HG02840 (cell line): ENCODE data around the gene SNTG2.

Experiments
- ATAC-seq: cut with Tn5 transposase; IDR thresholded peaks from one replicate; pipeline ENCODE4 v1.9.1; 2021; ENCODE audit warnings: mild to moderate bottlenecking, moderate library complexity, moderate number of reproducible peaks; ENCODE audit not compliant: unreplicated experiment, low FRiP score

The SNTG2 gene

DNA sequence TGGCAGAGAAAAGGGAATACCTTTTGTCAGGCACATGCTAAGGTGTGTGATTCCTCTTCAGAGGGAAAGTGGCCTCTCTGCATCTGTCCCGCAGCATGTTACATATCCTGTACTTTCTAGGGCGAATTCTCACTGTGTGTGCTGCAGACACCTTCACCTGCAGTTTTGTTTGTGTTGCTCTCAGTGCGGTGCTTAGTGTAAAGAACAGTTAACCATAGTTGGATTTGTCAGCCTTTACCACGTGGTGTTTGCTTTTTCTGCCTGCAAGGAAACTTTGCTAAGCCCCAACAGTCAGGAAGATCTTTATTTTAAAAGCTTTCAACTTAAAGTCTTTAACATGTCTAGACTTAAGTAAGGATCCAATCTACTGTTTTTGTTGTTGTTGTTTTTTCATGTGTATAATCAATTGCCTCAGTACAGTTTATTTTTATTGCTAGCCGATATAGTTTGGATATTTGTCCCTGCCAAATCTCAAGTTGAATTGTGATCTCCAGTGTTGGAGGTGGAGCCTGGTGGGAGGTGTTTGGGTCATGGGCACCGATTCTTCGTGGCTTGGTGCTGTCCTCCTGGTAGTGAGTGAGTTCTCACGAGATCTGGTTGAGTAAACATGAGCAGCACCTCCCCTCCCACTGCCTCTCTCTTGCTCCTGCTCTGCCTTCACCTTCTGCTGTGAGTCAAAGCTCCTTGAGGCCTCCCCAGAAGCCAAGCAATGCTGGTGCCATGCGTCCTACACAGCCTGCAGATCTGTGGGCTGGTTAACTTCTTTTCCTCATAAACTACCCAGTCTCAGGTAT, 90.6 kb downstream of the SNTG2 start:
- ATAC-seq, result no peak

DNA sequence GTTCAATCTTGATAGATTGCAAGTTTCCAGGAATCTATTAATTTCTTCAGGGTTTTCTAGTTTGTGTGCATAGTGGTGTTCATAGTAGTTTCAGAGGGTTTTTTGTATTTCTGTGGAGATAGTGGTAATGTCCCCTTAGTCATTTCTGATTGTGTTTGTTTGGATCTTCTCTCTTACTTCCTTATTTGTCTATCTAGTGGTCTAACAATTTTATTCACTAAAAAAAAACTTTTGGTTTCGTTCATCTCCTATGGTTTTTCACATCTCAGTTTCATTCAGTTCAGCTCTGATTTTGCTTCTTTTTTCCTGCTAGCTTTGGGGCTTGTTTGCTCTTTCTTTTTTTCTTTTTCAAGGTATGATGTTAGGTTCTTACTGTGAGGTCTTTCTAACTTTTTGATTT, 94.5 kb downstream of the SNTG2 start:
- no peak for ATAC-seq

DNA sequence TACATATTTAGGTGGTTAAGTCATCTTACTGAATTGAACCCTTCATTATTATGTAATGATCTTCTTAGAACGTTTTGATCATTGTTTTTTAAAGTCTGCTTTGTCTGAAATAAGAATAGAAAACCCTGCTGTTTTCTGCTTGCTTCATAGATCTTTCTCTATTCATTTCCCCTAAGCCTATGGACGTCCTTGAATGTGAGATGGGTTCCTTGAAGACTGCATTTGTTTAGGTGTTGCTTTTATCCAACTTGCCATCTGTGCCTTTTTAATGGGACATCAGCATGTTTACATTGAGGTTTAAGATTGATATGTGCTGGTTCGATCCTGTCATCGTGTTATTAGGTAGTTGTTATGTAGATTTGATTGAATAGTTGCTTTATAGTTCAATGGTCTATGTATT, 95.4 kb downstream of the SNTG2 start:
- no peak for ATAC-seq

- ATAC-seq, result no peak
Measured at GRCh38 chr2:1047485-1047884, 96.8 kb downstream of the SNTG2 start.

DNA sequence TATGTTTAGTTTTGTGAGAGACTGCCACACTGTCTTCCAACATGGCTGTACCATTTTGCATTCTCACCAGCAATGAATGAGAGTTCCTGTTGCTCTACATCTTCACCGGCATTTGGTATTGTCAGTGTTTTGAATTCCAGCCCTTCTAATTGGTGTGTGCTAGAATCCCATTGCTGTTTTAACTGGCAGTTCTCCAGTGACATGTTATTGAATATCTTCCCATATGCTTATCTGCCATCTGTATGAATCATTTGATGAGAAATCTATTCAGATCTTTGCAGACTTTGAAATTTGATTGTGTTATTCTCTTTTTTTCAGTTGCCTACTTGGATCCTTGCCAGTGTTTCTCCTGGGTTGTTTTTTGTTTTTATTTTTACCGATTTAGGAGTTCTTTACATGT, 99.0 kb downstream of the SNTG2 start:
- ATAC-seq, result no peak

DNA sequence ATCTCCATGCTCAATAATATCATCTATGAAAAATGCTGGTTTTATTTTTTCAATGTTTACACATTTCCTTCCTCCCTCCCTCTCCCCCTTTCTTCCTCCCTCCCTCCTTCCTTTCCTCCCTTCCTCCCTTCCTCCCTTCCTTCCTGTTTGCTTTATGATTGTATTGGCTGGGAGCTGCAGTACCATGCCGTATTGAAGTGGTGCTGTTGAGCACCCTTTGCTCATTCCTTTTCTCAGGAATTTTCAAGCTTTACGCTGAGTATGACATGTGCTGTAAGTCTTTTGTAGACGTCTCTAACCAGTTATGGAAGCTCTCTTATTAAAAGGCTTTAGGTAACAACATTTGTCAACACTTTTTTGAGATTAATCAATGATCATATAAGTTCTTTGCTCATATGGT, 100.4 kb downstream of the SNTG2 start:
- ATAC-seq, result no peak

- ATAC-seq, result no peak
Measured at GRCh38 chr2:1052771-1053191, 102.1 kb downstream of the SNTG2 start.

DNA sequence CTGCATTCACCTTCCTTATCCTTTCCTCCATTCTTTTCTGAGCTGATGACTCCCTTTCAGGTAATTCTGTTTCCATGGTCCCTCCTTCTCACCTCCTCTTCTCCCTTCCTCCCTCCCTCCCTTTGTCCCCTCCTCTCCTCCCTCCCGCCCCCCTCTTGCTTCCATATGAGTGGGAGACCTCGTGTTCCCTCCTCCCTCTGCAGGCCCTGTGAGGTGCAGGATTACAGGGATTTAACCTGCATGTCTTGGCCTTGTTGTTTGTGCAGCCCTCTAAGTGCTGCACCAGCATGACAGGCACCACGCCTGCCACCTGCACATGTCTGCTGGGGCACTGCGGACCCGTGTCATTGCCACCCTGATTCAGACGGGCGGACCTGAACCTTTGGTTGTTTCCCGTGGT, 103.1 kb downstream of the SNTG2 start:
- no peak for ATAC-seq

- ATAC-seq, result no peak
Measured at GRCh38 chr2:1054399-1054798, 103.8 kb downstream of the SNTG2 start.

DNA sequence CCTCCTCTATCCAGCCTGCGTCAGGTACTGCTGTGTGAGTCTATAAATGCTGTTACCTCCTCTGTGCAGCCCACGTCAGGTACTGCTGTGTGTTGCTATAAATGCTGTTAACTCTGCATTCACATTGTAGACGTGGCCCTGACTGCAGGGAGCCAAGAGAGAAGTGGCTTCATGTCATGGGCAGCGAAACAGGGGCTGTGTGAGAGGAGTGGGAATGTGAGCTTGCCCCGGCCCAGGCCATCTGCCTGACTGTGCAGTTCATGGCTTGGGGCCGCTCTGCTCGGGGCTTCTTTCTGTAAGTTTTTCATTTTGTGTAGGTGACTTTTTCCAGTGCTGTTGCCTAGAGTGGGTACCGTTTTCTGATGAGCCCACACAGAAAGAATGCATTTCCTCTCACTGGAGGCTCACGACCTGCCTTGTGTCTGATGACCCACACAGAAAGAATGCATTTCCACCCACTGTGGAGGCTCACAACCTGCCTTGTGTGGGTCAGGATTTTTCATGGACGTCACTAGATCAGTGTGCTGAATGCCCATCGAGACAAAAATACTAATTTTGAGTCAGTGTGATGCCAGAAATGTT, 104.5 kb downstream of the SNTG2 start:
- ATAC-seq, result no peak

DNA sequence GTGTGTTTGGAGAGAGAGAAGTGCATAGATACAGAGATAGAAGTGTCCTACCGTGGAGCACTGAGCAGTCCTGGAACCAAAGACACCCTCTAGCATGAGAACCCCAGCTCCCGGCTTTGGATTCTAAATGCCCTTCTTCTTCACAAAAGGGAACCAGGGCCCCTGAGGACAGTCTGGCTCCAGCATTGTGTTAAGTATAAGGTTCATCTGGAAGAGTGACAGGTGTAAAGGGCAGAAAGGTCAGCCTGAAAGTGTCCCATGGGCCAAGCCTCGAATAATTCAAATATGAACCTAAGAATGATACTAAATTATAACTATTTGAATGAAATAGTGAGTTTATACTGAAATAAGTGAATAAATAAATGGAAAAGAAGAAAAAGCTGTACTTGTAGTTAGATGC, 109.7 kb downstream of the SNTG2 start:
- no peak for ATAC-seq

- no peak for ATAC-seq
Measured at GRCh38 chr2:1060987-1061386, 110.3 kb downstream of the SNTG2 start.

DNA sequence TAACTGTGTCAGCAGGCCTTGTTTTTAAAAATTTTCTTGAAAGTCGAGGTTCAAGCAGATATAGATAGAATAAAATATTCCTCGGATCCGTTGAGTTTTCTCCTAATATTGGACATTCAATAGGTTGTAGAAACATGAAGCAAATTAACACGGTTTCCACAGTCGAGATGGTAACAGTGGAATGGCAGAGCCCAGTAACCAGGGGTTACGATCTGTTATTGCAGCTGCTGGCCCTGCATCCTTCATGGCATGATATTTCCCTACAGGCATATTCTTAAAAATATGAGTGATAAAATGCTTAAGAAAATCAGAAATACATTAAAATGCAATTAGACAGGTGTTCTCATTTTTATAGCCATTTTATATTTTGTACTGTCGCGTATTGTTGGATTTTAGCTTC, 117.6 kb downstream of the SNTG2 start:
- no peak for ATAC-seq

GRCh38 chr2:1068822-1069221, 118.2 kb downstream of the SNTG2 start:
- no peak for ATAC-seq

DNA sequence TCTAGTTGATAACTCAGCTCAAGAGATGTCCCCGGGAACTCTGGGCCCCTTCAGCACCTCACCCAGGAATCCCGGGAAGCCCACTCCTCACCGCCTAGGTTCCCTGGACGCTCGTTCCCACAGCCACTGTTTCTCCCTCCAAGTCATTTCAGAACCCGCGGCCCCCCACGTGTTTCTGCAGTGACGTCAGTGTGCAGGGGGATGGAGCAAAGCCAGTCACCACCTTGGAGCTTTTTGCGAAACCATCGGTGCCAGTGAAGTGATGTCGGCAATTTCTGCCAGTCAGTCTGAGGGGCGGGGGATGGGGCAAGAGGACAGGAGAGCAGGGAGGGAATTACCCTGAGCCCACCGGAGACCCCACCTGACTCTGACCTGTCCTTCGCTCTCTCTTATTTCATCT, 119.2 kb downstream of the SNTG2 start:
- ATAC-seq, result no peak

- ATAC-seq, result no peak
Measured at GRCh38 chr2:1070601-1071000, 120.0 kb downstream of the SNTG2 start.

GRCh38 chr2:1071650-1072049, 121.0 kb downstream of the SNTG2 start:
- ATAC-seq, result no peak

- no peak for ATAC-seq
Measured at GRCh38 chr2:1072250-1072649, 121.6 kb downstream of the SNTG2 start.

GRCh38 chr2:1077911-1078310, 127.3 kb downstream of the SNTG2 start:
- ATAC-seq, result no peak

DNA sequence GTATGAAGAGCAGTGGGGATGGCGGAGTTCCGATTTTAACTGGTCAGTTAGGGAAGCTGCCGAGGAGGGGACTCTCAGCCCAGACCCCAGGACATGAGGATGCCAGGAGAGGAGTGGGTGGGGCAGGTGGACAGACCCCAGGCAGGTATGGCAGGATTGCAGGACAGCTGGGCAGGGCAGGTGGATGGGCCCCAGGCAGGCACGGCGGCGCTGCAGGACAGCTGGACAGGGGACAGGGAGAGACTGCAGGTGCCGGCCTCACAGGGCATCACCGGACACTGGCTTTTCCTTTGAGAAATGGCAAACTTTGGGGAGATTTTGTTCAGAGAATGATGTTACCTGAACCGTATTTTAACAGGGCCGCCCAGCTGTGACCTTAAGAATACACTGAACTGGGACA, 127.7 kb downstream of the SNTG2 start:
- ATAC-seq, result no peak

DNA sequence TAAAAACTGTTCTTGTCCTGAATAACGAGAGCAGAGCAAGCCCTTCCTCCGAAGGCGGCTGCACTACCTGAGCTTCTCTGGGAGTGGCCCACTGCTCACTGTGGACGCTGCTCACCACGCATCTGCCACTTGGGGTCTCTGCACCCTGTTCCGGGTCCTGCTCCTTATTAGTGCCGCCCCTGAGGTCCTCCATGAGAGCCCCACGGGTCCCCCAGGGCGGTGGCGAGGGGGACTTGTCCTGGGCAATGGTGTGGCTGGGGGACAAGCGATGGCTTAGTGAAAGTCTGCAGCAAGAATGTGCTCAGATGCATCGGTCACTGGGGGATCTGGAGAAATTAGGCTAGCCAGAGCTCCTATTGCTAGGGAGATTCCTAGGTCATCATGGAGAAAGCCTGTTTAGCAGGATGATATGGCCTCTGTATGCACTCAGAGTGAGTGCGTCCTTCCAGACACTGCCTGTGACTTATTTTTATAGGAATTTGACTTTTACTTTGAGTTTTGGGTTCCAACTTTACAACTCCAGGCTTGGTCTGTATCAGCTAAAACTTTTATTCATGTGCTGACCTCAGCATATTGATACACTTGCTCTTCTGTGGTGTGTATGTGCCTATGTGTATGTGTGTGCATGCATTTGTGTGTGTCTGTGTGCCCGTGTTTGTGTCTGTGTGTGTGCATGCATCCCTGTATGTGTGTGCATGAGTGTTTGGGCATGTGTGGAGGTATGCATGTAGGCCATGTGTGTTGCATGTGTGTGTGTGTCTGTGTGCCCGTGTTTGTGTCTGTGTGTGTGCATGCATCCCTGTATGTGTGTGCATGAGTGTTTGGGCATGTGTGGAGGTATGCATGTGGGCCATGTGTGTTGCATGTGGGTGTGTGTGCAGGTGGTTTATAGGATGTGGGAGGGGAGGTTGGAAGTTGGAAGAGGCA, 129.5 kb downstream of the SNTG2 start:
- ATAC-seq, result no peak
